ENCODE measurements around the gene RASGEF1C. TPM values are rescaled to one million over a fixed set of nuclear protein-coding genes. Genes with fewer than 3 reads are reported as not detected.

Gene RASGEF1C
- not detected in 3 replicates for total RNA-seq
- long read RNA-seq: 0 reads

DNA sequence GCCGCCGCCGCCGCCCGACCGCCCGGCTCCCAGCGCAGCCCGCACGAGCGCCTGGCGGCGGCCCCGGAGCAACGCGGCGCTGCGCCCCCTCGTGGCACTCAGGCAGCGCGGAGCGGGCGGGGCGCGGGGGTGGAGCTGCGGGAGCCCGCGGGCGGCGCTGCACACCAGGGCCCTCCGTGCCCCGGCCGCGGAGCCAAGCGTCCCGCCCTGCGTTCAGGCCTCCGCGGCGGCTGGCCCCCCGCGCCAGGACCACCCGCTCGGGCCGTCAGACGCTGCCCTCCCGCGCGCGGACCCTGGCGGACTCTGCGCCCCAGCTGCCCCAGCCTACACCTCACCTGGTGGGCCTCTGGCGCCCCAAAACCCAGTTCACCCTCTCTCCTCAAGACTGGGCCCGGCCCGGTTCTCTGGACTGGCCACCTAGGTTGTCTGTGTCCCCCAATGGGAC is at the start of gene RASGEF1C:
Gene RASGEF1C, minus strand, starts transcription at position 75 of the 445 bp plus-strand sequence. CDS start 71,159 bp downstream, outside the sequence.
- peak; percentile 65 for TF ChIP-seq CTCF (IDR thresholded peaks at IDR 0.05)
- H3K4me1 Mint-ChIP-seq (ENCODE audit: low read depth): peaks cover 6% of the 10 kb centered on the region
- H3K27ac Mint-ChIP-seq (ENCODE audit: unreplicated experiment): no peak within 1 kb of the TSS
- H3K36me3 Mint-ChIP-seq (ENCODE audit: low read depth): no peaks in the 10 kb centered on the region
- H3K27me3 Mint-ChIP-seq (ENCODE audit: low read depth): peaks cover 10% of the 10 kb centered on the region
- H3K4me3 Mint-ChIP-seq (ENCODE audit: unreplicated experiment): peak within 1 kb of the TSS; percentile 62
- no peaks in the 10 kb centered on the region for H3K9me3 Mint-ChIP-seq (ENCODE audit: low read depth)
- DNase-seq (ENCODE audit: low spot score): no peak

- H3K36me3 Mint-ChIP-seq (ENCODE audit: low read depth): peaks cover 78% of the 10 kb centered on the region
- DNase-seq (ENCODE audit: low spot score): no peak
- H3K4me3 Mint-ChIP-seq (ENCODE audit: unreplicated experiment): no peak overlapping the region
- H3K27ac Mint-ChIP-seq (ENCODE audit: unreplicated experiment): no peak overlapping the region
- no peak for TF ChIP-seq CTCF (IDR thresholded peaks at IDR 0.05)
- no peaks in the 10 kb centered on the region for H3K4me1 Mint-ChIP-seq (ENCODE audit: low read depth)
- H3K9me3 Mint-ChIP-seq (ENCODE audit: low read depth): peaks cover 52% of the 10 kb centered on the region
- H3K27me3 Mint-ChIP-seq (ENCODE audit: low read depth): no peaks in the 10 kb centered on the region
Observed at GRCh38 chr5:180253036-180253824, 44.2 kb upstream of the RASGEF1C start.

DNA sequence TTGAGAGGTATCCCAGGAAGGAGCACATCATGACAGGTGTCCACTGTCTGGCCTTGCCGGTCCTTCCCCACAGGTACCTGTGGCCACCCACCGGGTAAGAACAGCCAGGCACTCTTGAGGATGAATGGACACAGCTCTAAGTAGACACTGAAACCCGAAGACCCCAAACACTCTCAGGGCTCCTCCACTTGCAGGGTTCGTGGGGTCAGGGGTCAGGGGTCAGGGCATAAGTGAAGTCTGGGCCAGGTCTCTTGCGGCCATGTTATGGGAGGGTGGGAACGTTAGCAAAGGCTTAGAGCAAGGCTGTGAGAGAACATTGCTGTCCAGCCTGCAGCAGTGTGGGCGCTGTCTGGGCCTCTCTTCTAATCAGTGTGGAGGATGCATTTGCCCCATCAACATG is 42.9 kb upstream of the RASGEF1C start:
- no peaks in the 10 kb centered on the region for H3K27me3 Mint-ChIP-seq (ENCODE audit: low read depth)
- H3K4me1 Mint-ChIP-seq (ENCODE audit: low read depth): no peaks in the 10 kb centered on the region
- no peak for TF ChIP-seq CTCF (IDR thresholded peaks at IDR 0.05)
- no peak overlapping the region for H3K4me3 Mint-ChIP-seq (ENCODE audit: unreplicated experiment)
- peaks cover 77% of the 10 kb centered on the region for H3K36me3 Mint-ChIP-seq (ENCODE audit: low read depth)
- no peak overlapping the region for H3K27ac Mint-ChIP-seq (ENCODE audit: unreplicated experiment)
- peaks cover 42% of the 10 kb centered on the region for H3K9me3 Mint-ChIP-seq (ENCODE audit: low read depth)
- DNase-seq (ENCODE audit: low spot score): no peak

DNA sequence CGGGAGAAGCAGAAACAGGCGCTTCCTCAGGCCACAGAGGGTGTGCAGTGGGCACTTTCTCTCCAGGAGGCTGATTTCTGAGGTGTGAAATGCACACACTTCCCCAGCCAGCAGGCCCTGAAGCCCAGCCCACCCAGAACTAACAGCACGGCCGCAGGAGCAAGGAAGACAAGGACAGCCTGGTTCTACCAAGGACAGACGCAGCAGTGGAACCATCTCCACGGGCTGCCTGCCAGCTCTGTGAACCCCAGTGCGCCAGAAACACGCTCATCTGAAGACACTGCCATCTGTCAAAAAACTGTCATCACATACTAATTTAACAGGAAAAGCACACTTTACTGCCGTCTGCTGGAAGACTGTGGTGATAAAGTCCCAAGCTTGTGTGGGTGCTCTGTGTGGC is 42.1 kb upstream of the RASGEF1C start:
- Mint-ChIP-seq H3K4me3 (ENCODE audit: unreplicated experiment) (no peak overlapping the region), H3K4me1 (ENCODE audit: low read depth) (no peaks in the 10 kb centered on the region), H3K27me3 (ENCODE audit: low read depth) (no peaks in the 10 kb centered on the region), H3K27ac (ENCODE audit: unreplicated experiment) (no peak overlapping the region), H3K9me3 (ENCODE audit: low read depth) (peaks cover 46% of the 10 kb centered on the region), H3K36me3 (ENCODE audit: low read depth) (peaks cover 79% of the 10 kb centered on the region)
- TF ChIP-seq CTCF (IDR thresholded peaks at IDR 0.05): no peak
- DNase-seq (ENCODE audit: low spot score): no peak

DNA sequence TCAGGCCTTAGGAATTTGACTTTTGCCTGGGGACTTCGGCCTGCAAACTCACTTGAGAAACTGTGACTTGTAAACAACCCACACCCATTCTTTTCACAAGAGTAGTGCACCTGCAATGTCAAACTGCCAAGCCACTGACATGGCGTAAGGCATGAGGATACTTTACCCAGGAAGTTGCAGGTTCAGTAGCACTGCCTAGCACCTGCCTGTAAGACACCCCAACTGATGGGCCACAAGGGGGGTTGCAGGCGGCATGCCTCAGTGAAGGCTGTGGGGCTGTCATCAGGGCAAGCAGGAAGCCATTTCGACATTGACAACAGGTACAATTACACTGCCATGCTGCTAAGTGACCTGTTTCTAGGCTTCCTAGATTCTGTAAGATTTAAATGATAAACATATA is 41.3 kb upstream of the RASGEF1C start:
- peaks cover 39% of the 10 kb centered on the region for H3K9me3 Mint-ChIP-seq (ENCODE audit: low read depth)
- H3K27me3 Mint-ChIP-seq (ENCODE audit: low read depth): no peaks in the 10 kb centered on the region
- no peak for TF ChIP-seq CTCF (IDR thresholded peaks at IDR 0.05)
- no peak for DNase-seq (ENCODE audit: low spot score)
- no peaks in the 10 kb centered on the region for H3K4me1 Mint-ChIP-seq (ENCODE audit: low read depth)
- no peak overlapping the region for H3K27ac Mint-ChIP-seq (ENCODE audit: unreplicated experiment)
- H3K36me3 Mint-ChIP-seq (ENCODE audit: low read depth): peaks cover 73% of the 10 kb centered on the region
- no peak overlapping the region for H3K4me3 Mint-ChIP-seq (ENCODE audit: unreplicated experiment)
